Esophagus squamous epithelium (tissue), 4 donors: Measurements from ENCODE around the gene CEL.

Source experiments
- CTCF ChIP-seq, 6 experiments: fragments of 450-650 bp in 4 of 6; fragments of 200-600 bp in 2 of 6; sonication (generic) in 2 of 6; IDR thresholded peaks; one replicate each; pipeline ENCODE4 v1.5.1; 2016 to 2019; ENCODE audit warnings: antibody characterized with exemption in 6 of 6, mild to moderate bottlenecking in 4 of 6, moderate library complexity in 4 of 6
- POLR2A ChIP-seq, 4 donors: fragments of 450-650 bp; IDR thresholded peaks; one replicate each; pipeline ENCODE4 v1.6.1; 2017; ENCODE audit warnings: antibody characterized with exemption in 4 of 4, mild to moderate bottlenecking in 4 of 4, moderate library complexity in 3 of 4

- TF ChIP-seq CTCF (IDR thresholded peaks at IDR 0.05) = no peak
- TF ChIP-seq POLR2A (IDR thresholded peaks at IDR 0.05) = no peak
These were observed 47.2 kb downstream of the CEL start for GRCh38 chr9:133108794-133109641.
